RPMI7951 (cell line): ENCODE results near the gene PPP1R7. TPM values are rescaled to one million over a fixed set of nuclear protein-coding genes. Genes with fewer than 3 reads are reported as not detected.

ENCODE experiments used
- DNase-seq: peaks from one replicate; pipeline ENCODE4 v3.0.0-alpha.2; 2012; ENCODE audit warnings: low read depth
- total RNA-seq: library from RNA; depleted of rRNA; stranded (reverse); fragments of >200 nt; shearing (Covaris generic); gene quantifications from 2 replicates; pipeline ENCODE4 v1.2.3, GENCODE V29; 2014

PPP1R7 gene
- total RNA-seq, 1 experiment from 2014 or later, result 101 TPM

DNA sequence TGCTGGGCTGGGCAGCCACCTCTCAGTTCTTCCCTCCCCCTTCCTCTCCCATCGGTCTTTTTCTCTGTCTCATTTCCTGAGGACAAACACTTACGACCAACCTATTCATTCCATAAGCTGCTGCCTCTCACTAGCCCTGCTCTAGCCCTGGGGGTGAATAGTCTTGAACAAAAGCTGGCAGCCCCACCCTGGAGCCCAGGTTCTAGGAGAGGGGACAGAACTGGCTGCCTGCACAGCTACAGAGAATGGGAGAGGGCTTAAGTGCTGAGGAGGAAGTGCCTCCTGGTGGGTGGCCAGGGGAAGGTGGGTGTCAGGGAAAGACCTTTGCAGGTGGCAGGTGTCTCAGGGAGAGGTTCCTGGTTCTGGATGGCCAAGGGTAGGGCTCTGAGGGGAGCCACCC, 61.0 kb downstream of the PPP1R7 start:
- no peak for DNase-seq

DNA sequence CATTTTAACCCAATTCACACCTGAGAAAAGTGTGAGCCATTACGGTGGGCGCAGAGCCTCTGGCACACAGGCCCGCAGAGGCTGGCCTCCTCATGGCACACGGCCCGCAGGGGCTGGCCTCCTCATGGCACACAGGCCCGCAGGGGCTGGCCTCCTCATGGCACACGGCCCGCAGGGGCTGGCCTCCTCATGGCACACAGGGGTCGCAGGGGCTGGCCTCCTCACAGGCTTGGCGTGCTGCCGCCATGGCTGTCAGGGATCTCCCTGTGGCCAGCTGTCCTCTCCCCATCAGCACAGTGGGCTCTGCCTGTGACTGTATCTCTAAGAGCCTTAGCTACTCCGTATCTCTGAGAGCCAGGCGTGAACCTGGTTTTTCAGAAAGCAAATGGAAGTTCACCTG, 62.8 kb downstream of the PPP1R7 start:
- DNase-seq, result no peak

DNA sequence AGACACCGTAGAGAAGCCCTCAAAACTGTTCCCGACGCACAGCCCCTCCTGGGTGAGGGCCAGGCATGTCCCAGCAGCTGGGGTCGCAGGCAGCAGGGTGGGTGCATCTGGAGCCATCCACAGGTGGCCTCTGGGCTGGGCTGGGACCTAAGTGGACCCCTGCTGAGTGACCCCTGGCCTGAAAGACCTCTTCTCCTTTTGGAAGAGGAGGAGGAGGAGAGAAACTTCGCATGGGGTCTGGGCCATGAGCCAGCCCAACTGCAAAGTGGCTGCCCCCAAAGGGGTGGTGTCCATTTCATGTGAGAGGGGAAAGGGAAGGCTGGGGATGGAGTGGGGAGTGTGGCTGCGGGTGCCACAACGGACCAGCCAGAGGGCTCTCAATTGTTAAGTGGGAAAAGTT, 63.3 kb downstream of the PPP1R7 start:
- DNase-seq, result no peak

DNA sequence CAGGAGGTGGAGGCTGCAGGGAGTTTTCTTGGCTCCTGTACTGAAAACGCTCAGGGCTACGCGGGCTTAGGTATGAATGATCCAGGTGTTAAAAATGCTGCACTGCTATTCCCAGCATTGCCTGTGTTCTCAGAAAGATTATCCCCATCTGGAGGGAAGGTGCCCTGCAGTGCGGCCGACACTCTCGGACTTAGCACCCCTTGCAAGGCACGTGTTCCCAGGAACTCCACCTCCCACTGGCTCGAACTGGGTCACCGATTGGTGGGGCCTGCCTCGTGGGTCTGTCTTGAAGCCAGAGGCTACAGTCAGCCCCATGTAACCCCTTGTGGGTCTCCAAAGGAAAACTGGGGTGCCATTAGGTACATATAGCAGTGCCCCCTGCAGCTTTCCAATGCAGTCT, 63.9 kb downstream of the PPP1R7 start:
- no peak for DNase-seq

DNA sequence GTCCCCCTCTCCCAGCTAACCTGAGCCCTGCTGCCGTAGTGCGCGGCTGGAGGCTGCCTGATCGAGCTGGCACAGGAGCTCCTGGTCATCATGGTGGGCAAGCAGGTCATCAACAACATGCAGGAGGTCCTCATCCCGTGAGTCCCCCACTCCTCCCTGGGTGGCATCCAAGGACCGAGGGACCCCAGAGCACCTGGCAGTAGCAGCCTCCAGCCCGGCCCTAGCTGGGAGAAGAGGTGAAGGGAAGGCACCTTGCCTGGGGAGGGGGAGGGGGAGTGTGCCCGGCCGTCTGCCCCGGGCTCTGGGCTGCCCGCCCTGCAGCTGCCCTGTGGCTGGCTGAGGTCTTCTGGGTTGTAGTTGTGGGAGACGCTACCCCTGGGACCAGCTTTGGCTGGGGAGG, 64.5 kb downstream of the PPP1R7 start:
- DNase-seq, result no peak

DNA sequence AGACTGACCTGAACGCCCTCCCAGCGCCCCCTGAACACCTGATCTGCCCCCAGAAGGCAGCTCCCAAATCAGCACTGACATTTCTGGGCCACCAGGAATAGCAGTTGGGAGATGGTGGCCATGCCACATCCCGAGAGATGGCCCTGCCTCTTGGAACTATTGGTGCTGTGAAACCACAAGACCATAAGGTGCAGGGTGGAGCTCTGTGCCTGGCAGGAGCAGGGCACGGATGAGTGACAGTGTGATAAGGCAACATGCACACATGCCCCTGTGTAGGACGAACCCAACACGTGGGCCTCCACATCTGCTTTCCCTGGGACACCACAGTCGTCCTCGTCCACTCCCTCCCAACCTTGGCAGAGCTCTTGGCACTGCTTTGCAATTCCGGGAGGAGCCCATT, 65.2 kb downstream of the PPP1R7 start:
- no peak for DNase-seq

DNA sequence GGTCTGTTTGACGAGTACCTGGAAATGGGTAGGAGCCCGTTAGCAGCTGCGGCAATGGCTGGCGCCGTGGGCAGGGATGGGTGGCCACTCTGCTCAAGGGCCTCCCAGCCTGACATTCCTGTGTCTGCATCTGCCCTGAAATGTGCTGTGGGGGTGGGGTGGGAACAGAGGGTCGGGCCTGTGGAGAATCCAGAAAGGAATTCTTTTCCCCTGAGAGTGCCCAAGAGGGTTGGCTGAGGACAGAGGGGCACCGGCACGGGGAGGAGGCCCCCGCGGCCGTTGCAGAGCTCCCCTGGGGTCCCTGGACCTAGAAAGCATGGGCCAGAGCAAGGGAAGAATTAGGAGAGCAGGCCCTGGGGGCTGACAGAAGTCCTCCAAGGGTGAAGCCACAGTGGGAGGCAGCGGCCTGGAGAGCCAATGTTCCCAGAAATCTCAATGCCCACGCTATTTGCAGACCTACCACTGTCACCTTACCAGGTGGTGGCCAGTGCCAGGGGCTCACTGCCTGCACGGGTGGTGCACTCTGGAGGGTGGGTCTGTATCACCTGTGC, 66.0 kb downstream of the PPP1R7 start:
- DNase-seq, result no peak

DNA sequence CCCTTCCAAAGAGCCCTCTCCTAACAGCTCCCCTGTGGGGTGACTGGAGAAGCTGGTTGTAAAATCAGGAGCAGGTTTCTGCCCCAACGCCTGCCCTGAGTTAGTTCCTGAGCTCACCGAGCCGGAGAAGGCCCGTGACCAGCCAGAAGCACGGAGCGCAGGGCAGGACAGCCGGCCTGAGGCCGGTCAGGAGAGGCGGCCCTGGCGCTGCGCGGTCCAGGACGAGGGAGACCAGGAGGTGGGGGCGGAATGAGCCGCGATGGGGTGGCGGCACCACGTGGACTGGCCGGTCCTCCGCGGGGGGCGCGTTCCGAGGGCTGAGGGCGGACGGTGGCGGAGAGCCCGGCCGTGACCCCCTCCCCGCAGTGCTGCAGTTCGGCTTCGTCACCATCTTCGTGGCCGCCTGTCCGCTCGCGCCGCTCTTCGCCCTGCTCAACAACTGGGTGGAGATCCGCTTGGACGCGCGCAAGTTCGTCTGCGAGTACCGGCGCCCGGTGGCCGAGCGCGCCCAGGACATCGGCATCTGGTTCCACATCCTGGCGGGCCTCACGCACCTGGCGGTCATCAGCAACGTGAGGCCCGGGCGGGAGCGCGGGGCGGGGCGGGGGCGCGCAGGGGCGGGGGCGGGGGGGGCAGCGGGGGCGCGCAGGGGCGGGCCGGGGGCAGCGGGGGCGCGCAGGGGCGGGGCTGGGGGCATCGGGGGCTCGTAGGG, 67.2 kb downstream of the PPP1R7 start:
- peak; percentile 68 for DNase-seq

DNA sequence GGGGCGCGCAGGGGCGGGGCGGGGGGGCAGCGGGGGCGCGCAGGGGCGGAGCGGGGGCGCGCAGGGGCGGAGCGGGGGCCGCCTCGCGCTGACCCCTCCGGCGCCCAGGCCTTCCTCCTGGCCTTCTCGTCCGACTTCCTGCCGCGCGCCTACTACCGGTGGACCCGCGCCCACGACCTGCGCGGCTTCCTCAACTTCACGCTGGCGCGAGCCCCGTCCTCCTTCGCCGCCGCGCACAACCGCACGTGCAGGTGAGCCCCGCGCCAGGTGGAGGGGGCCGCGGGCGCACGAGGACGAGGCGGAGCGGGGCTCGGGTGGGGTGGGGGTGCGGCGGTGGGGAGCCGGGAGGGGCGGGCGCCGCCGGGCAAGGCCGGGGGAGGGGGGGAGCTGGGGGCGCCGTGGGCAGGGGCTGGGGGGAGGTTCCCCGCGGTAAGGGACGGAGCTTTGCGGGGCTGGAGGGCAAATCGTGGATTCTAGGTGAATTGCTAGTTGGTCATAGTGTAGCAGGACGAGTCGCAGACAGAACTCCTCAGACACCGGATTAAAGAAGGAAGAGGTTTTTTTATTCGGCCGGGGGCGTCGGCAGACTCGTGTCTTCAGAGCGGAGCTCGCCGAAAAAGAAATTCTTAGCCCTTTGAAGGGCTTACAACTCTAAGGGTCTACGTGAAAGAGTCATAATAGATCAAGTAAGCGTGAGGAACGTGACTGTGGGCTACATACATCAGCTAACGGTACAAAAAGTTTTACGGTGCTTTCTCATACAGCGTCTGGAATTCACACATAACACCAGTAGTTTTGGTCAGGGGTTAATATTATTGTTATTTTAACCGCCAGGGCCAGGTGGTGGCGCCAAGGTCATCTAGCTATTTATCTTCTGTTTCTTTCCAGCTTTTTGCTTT, 68.1 kb downstream of the PPP1R7 start:
- peak; percentile 47 for DNase-seq

DNA sequence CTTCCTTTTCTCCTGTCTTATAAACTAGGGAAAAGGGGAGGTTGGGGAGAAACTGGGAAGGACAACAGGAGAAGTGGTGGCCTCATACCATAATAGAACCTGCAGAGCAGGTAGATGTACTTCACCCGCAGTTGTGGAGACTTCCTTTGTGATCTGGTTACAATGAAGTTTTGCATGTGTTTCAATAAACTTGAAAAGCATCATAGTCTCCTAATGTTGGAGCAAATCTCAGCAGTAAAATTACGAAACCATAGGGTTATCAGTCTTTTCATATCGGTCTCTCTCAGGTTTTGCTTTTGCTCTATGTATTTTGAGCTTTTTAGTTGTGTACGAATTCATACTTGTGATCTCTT, 68.7 kb downstream of the PPP1R7 start:
- DNase-seq, result no peak

DNA sequence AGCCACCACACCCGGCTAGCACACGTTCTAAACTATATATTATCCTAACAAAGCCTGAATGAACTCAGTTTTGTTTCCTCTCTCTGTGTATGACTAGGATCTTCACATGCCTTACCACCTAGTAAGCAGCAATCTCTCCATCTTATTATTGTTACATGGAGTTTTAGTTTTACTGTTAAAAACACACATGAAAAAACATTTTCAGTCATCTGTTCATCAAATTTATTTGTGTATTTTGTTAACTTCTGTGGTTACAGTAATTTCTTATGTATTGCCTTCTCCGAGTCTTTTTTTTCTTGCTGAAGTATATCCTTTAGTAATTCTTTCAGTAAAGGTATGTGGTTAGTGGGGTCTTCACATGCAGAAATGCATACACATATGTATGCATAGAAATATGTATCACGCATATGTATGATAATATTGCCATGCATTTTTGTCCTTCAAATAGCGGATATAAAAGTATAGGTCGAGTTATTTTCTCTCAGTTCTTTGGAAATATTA, 69.6 kb downstream of the PPP1R7 start:
- no peak for DNase-seq

DNA sequence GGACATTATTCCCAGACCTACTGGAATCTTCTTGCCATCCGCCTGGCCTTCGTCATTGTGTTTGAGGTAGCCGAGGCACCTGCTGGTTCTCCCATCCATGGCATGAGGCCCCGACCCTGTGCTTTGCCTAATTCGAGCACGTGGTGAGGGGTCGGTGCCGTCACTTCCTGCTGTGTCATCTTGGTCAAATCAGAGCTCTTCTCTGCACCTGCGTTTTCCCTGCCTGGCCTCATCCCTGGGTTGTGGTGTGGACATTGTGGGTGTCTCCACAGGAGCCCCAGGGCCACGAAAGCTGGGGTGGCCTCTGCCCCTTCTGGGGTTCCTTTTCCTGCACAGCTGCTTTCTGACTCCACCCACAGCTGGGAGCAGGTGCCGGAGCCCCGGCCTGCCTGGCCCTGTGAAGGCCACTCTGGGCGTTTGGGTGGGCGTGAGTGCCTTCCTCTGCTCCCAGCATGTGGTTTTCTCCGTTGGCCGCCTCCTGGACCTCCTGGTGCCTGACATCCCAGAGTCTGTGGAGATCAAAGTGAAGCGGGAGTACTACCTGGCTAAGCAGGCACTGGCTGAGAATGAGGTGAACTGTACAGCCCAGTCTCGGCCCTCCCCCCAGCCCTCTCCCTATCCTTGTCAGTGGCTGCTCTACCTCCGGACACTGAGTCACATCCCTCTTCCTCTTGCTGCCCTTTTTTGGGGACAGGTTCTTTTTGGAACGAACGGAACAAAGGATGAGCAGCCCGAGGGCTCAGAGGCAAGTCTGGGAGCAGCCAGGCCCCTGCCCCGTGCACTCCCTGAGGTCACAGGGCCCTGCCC, 73.1 kb downstream of the PPP1R7 start:
- DNase-seq, result no peak

DNA sequence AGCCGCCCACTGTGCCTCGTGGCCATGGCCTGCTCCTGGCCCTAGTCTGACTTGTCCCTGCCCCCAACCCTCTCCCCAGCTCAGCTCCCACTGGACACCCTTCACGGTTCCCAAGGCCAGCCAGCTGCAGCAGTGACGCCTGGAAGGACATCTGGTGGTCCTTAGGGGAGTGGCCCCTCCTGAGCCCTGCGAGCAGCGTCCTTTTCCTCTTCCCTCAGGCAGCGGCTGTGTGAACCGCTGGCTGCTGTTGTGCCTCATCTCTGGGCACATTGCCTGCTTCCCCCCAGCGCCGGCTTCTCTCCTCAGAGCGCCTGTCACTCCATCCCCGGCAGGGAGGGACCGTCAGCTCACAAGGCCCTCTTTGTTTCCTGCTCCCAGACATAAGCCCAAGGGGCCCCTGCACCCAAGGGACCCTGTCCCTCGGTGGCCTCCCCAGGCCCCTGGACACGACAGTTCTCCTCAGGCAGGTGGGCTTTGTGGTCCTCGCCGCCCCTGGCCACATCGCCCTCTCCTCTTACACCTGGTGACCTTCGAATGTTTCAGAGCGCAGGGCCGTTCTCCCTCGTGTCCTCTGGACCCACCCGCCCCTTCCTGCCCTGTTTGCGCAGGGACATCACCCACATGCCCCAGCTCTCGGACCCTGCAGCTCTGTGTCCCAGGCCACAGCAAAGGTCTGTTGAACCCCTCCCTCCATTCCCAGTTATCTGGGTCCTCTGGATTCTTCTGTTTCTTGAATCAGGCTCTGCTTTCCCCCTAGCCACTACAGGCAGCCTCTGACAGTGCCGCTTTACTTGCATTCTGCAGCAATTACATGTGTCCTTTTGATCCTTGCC, 74.0 kb downstream of the PPP1R7 start:
- peak; percentile 93 for DNase-seq

DNA sequence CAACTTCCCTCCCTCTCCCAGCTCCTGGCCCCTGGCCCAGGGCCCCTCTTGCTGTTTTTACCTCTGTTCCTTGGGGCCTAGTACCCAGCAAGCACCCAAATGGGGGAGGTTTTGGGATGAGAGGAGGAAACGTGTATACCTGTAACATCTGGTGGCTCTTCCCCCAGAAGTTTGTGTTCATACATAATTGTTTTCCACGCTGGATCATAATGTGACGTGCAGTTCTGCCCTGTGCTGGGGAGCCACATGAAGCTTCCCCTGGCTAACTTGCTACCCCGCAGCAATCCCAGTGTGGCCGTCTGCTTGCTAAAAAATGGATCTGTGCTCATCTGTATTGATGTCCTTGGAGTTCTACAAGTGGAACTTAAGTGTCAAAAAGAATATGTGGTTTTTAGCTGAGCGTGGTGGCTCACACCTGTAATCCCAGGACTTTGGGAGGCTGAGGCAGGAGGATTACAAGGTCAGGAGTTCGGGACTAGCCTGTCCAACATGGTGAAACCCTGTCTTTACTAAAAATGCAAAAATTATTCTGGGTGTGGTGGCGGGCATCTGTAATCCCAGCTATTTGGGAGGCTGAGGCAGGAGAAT, 74.7 kb downstream of the PPP1R7 start:
- DNase-seq, result no peak

DNA sequence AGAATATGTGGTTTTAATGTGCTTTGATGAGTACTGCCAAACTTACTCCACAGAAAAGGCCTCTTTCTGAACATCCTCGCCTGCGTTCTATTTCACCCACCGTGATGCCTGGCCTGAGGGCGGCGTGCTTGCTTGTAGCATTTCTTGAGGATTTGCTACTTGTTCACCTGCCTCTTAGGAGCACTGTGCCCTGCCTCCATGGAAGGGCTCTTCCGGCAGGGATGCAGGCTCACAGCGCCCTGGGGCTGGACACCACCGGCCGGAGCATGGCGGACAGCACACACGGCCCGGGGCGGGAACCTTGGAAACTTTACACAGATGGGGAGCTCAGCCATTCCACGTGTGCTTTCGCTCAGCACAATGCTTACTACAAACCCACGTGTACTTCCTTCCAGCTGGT, 75.3 kb downstream of the PPP1R7 start:
- no peak for DNase-seq

DNA sequence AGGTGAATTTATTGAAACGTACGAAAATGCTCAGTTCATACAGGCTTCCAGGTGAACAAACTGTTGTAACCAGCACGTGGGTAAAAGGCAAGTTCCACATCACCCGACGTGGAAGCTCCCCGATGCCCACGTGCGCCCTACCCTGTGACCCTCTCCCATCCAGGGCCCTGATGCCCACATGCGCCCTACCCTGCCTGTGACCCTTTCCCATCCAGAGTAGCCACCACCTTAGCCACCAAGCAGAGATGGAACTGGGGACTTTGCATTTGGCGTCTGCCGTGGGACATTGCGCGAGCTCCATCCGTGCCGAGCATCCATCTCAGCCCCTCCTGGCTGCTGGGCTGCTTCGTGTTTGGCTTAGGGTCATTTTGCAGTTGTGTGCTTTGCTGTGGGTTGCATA, 75.7 kb downstream of the PPP1R7 start:
- no peak for DNase-seq

DNA sequence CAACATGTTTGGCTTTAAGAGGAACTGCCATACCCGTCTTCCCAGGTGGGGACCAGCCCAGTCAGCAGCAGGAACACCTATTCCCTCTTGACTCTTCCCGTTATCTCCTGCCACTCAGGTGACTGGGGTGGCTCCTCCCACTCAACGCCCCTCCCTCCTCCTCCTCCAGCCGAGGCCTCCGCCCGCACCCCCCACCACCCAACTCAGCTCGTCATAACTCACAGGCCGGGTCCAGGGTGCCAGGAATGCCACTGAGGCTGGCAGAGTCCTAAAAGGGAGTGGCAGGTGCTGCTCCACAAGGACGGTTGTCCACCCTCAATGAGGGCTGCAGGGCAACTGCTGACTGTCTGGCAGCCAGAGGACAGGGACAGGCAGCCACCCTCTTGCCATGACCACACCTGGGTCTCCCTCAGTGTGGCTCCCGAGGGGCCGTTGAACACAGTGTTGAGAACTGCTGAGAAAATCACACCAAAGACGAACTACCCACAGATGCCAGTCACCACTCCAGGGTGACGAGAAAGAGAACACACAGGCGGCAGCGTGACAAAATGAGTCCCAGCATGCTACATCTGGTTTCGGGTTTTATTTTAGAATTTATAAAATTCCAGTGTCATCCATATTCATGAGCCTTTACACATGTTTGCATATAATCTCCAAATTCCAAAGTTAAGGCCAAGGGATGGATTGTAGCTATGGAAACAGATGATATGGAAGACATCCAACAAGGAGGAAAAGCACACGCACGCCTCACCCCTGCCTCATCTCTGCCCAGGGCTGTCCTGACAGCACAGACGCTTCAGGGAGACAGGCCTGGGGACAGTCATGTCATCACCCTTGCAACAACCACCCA, 76.7 kb downstream of the PPP1R7 start:
- no peak for DNase-seq

DNA sequence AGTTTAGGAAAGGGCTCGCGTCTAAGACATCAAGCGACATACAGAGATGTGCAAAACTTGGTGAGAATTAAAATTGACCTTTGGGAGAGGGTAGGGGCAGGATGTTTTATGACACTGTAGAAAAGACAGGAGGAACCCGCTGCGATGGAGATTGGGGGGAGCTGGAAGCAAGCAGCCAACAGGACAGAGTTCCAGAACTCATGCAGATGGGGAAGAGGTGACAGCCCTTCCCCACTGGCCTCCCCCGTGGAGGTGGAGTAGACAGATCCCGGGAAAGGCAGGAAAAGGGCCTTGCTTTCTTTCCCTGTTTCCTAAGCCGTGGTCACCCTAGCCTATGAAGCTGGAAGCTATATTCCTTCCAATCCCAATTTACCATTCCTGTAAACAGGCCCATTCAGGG, 77.3 kb downstream of the PPP1R7 start:
- no peak for DNase-seq

DNA sequence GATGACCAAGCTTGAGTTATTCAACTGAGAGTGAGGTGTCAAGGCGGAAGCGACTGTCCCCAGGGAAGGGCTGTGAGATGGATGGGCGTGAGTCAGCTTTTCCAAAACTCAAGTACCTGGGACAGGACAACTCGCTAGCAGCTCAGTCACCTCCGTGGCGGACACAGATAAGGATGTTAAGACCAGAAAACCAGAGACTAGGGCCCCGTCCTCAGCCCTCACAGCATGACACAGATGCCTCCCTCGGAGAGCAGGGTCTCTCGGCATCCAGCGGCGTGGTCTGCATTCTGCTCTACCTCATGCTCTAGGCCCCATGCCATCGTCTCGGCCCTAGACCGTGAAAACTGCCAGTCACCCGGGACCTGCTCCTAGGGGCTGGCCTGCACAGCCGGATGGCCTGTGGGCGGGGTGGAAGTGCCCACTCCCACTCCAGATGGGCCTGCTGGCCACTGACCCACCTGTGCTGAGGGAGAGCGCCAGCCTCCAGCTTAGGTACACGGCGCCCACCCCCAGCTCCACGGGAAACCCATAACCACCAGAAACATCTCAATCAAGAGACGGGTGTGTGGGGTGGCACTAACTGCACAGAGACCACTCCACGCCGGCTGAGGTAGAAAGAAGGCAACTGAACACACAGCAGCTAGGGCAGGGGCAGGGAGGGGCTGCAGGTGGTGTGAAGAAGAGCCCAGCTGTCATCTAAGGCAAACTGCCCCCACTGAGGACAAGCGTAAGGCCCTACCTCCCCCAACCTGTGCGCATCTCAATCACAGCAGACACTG, 78.0 kb downstream of the PPP1R7 start:
- DNase-seq, result no peak
